ENCODE measurements around the gene UBE2F.
"Not testable (repeated sequence)": the region's sequence is repeated elsewhere in the genome, so short reads cannot be mapped to it uniquely, and the experiment has no call there.

- TF ChIP-seq REST (IDR thresholded peaks at IDR 0.05); ESRRA (IDR thresholded peaks at IDR 0.05; ENCODE audit: borderline replicate concordance, low read length); CTCF (IDR thresholded peaks at IDR 0.05): not testable (repeated sequence)
Observed at GRCh38 chr2:237965844-237966243, 970 bp upstream of the UBE2F start.

Measured in A549 (cell line).